Body of pancreas (tissue), 4 donors: Measurements from ENCODE around the gene XCR1.

Source experiments
- POLR2A ChIP-seq, 3 donors: fragments of 450-650 bp; IDR thresholded peaks; one replicate each; pipeline ENCODE4 v1.6.1; 2016; ENCODE audit warnings: antibody characterized with exemption in 3 of 3, mild to moderate bottlenecking in 2 of 3
- TF ChIP-seq, protein P1 (sequence below), 7 experiments: fragments of 450-650 bp in 4 of 7; fragments of 200-600 bp in 3 of 7; sonication (generic) in 3 of 7; IDR thresholded peaks; one replicate each; pipeline ENCODE4 v1.5.1; 2016 to 2019; ENCODE audit warnings: antibody characterized with exemption in 7 of 7

- TF ChIP-seq, protein P1, sequence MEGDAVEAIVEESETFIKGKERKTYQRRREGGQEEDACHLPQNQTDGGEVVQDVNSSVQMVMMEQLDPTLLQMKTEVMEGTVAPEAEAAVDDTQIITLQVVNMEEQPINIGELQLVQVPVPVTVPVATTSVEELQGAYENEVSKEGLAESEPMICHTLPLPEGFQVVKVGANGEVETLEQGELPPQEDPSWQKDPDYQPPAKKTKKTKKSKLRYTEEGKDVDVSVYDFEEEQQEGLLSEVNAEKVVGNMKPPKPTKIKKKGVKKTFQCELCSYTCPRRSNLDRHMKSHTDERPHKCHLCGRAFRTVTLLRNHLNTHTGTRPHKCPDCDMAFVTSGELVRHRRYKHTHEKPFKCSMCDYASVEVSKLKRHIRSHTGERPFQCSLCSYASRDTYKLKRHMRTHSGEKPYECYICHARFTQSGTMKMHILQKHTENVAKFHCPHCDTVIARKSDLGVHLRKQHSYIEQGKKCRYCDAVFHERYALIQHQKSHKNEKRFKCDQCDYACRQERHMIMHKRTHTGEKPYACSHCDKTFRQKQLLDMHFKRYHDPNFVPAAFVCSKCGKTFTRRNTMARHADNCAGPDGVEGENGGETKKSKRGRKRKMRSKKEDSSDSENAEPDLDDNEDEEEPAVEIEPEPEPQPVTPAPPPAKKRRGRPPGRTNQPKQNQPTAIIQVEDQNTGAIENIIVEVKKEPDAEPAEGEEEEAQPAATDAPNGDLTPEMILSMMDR (IDR thresholded peaks at IDR 0.05): no peak
- no peak for TF ChIP-seq POLR2A (IDR thresholded peaks at IDR 0.05)
Measured at GRCh38 chr3:46061108-46061720, 33.9 kb upstream of the XCR1 start.
